22Rv1 (cell line): Measurements from ENCODE around the gene RC3H1.

Source experiments
- CTCF ChIP-seq: fragments of 450-650 bp; IDR thresholded peaks from 2 replicates; pipeline ENCODE4 v1.5.1; 2017; ENCODE audit warnings: mild to moderate bottlenecking
- ZFX ChIP-seq: fragments of 450-650 bp; IDR thresholded peaks from 2 replicates; pipeline ENCODE4 v1.6.1; 2017; ENCODE audit warnings: antibody characterized with exemption, borderline replicate concordance

DNA sequence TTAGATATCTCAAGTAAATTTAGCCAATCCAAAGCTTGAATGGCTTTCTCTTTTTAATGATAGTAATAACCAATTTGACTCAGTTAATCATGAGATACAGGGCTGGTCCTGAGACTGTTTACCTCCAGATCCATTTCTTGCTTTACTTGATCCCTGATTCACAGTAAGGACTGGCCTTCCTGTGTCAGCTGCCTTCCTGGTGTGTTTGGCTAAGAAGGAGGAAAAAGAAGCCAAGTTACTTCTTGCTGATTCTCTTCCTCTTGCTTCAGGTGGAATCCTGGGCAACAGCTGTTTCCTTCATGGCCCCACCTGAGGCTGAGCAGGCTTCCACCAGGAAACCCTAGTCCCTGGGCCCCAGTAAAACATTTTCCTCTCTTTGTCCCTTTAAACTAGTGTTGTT, 14.6 kb upstream of the RC3H1 start:
- TF ChIP-seq CTCF (no peak), ZFX (no peak)
